GM19193 (cell line): Measurements from ENCODE around the gene CKB.

Experiments
- POLR2A ChIP-seq: IDR thresholded peaks from 4 replicates; pipeline ENCODE4 v1.6.1; 2011; ENCODE audit not compliant: insufficient read depth, insufficient read length; ENCODE audit errors: extremely low read depth

The CKB gene

GRCh38 chr14:103522649-103523574 lies at the start of gene CKB:
Gene CKB, minus strand, starts transcription at chr14:103522830. Its CDS starts 337 bp downstream, at chr14:103522493.
- no peak for TF ChIP-seq POLR2A

- TF ChIP-seq POLR2A: no peak
These were observed 46.8 kb upstream of the CKB start for GRCh38 chr14:103569408-103569807.

- no peak for TF ChIP-seq POLR2A
These were observed 46.3 kb upstream of the CKB start for GRCh38 chr14:103568952-103569351.

GRCh38 chr14:103563844-103564505 lies 41.3 kb upstream of the CKB start:
- no peak for TF ChIP-seq POLR2A

GRCh38 chr14:103563226-103563620 lies 40.6 kb upstream of the CKB start:
- no peak for TF ChIP-seq POLR2A

- peak; percentile 86 for TF ChIP-seq POLR2A
These were observed 40.0 kb upstream of the CKB start, which contains the start of the genes BAG5 and COA8 for GRCh38 chr14:103562429-103563225. Gene BAG5, minus strand, starts transcription at chr14:103562657. Its CDS starts 1,493 bp downstream, at chr14:103561164. Gene COA8, plus strand, starts transcription at chr14:103562960. Its CDS starts 42 bp downstream, at chr14:103563002.

- no peak for TF ChIP-seq POLR2A
These were observed 39.5 kb upstream of the CKB start for GRCh38 chr14:103562179-103562428.

- TF ChIP-seq POLR2A: no peak
These were observed 39.0 kb upstream of the CKB start for GRCh38 chr14:103561381-103562178.

GRCh38 chr14:103560691-103561090 lies 38.1 kb upstream of the CKB start:
- no peak for TF ChIP-seq POLR2A

- no peak for TF ChIP-seq POLR2A
These were observed 37.1 kb upstream of the CKB start for GRCh38 chr14:103559766-103560165.

- no peak for TF ChIP-seq POLR2A
These were observed 35.6 kb upstream of the CKB start for GRCh38 chr14:103558071-103558882.

- no peak for TF ChIP-seq POLR2A
These were observed 34.5 kb upstream of the CKB start for GRCh38 chr14:103556946-103557758.
